ENCODE measurements around the gene RNF41. TPM values are rescaled to one million over a fixed set of nuclear protein-coding genes. Genes with fewer than 3 reads are reported as not detected.

The RNF41 gene
- total and polyA plus RNA-seq, 2 of the 13 experiments (the other 11 are each of a cell fraction or from before 2014, with no cell fraction given): 27.1 to 39.4 TPM

GRCh38 chr12:56252649-56253048 is 30.9 kb upstream of the RNF41 start:
- ChIA-PET CTCF (ENCODE audit: low intra/inter-chr PET ratio, low total read pairs) (no interaction called here), POLR2A (interaction anchor here (1.4 kb wide), 1 partner anchor 21 kb away, joined by 4 read pairs; no protein-coding TSS in a partner anchor)
- Histone ChIP-seq H4K20me1 (ENCODE audit: insufficient read depth, low read length) (no peaks in the 10 kb centered on the region), H3K27me3 (ENCODE audit: control insufficient read depth in 1 of 2, insufficient read depth in 2 of 2, low read length in 2 of 2) (no peaks in the 10 kb centered on the region), H3K36me3 (replicated peaks in 1 of 2; ENCODE audit: control insufficient read depth in 1 of 2, insufficient read depth in 2 of 2, low read length in 2 of 2) (peaks cover 31 to 55% of the 10 kb centered on the region in 2 experiments), H3K9me3 (ENCODE audit: low read length) (no peaks in the 10 kb centered on the region), H3K4me3 (replicated peaks in 1 of 3; ENCODE audit: insufficient read depth in 1 of 3, low read depth in 2 of 3, low read length in 3 of 3) (no peak overlapping the region), H3K4me1 (ENCODE audit: insufficient read depth, low read length) (peaks cover 17% of the 10 kb centered on the region), H3K9ac (ENCODE audit: insufficient read depth, low read depth, low read length) (no peak overlapping the region), H3K4me2 (ENCODE audit: low read depth, low read length) (no peak overlapping the region), H3K79me2 (ENCODE audit: insufficient read depth, low read length) (peaks cover 10% of the 10 kb centered on the region), H3K27ac (ENCODE audit: extremely low read length, insufficient read depth, low read length) (no peak overlapping the region), H2AFZ (ENCODE audit: low read length) (no peak overlapping the region)
- intact Hi-C loops (cut with micrococcal nuclease; ENCODE audit: unreplicated experiment): no loop called here
- 90% methylated on average over 3 of the region's 3 CpGs for WGBS (ENCODE audit: low lambda C conversion rate)
- BruUV-seq (replicated peaks): no TSS peak
- FAIRE-seq (no peak), ATAC-seq (no peak), DNase-seq (ENCODE audit: low spot score) (no peak)
- TF ChIP-seq MNT (IDR thresholded peaks at IDR 0.05) (peak; percentile 51; the same call in 1 of the 2 replicates), MTF1 (CRISPR knock-in tag; IDR thresholded peaks at IDR 0.05) (no peak)
- in situ Hi-C loops (cut with HindIII; ENCODE audit: extremely low pct_ligation_motif_present, low pct_unique_long_range_greater_than_20kb): no loop called here

GRCh38 chr12:56248711-56249110 is 27.0 kb upstream of the RNF41 start:
- H4K20me1 ChIP-seq (ENCODE audit: insufficient read depth, low read length): no peaks in the 10 kb centered on the region
- H3K36me3 ChIP-seq (replicated peaks in 1 of 2; ENCODE audit: control insufficient read depth in 1 of 2, insufficient read depth in 2 of 2, low read length in 2 of 2): peaks cover 36 to 66% of the 10 kb centered on the region in 2 experiments
- H3K4me2 ChIP-seq (ENCODE audit: low read depth, low read length): no peak overlapping the region
- no peak overlapping the region for H2AFZ ChIP-seq (ENCODE audit: low read length)
- no peaks in the 10 kb centered on the region for H3K27me3 ChIP-seq (ENCODE audit: control insufficient read depth in 1 of 2, insufficient read depth in 2 of 2, low read length in 2 of 2)
- no peaks in the 10 kb centered on the region for H3K9me3 ChIP-seq (ENCODE audit: low read length)
- DNase-seq (ENCODE audit: low spot score) (no peak), ATAC-seq (no peak), FAIRE-seq (no peak)
- H3K27ac ChIP-seq (ENCODE audit: extremely low read length, insufficient read depth, low read length): no peak overlapping the region
- H3K4me1 ChIP-seq (ENCODE audit: insufficient read depth, low read length): peaks cover 8% of the 10 kb centered on the region
- ChIA-PET POLR2A (no interaction called here), CTCF (ENCODE audit: low intra/inter-chr PET ratio, low total read pairs) (no interaction called here)
- WGBS (ENCODE audit: low lambda C conversion rate): 75% methylated on average over 3 of the region's 8 CpGs
- BruUV-seq (replicated peaks): no TSS peak
- H3K4me3 ChIP-seq (replicated peaks in 1 of 3; ENCODE audit: insufficient read depth in 1 of 3, low read depth in 2 of 3, low read length in 3 of 3): no peak overlapping the region
- intact Hi-C loops (cut with micrococcal nuclease; ENCODE audit: unreplicated experiment): no loop called here
- no peaks in the 10 kb centered on the region for H3K79me2 ChIP-seq (ENCODE audit: insufficient read depth, low read length)
- in situ Hi-C loops (cut with HindIII; ENCODE audit: extremely low pct_ligation_motif_present, low pct_unique_long_range_greater_than_20kb): no loop called here
- H3K9ac ChIP-seq (ENCODE audit: insufficient read depth, low read depth, low read length): no peak overlapping the region
- TF ChIP-seq PLSCR1 (CRISPR knock-in tag; IDR thresholded peaks at IDR 0.05; ENCODE audit: borderline replicate concordance) (no peak), NONO (IDR thresholded peaks at IDR 0.05) (no peak), NONO (CRISPR knock-in tag; conservative IDR thresholded peaks at IDR 0.05) (no peak), ZMAT3 (CRISPR knock-in tag; conservative IDR thresholded peaks at IDR 0.05) (no peak), RXRA (CRISPR knock-in tag; IDR thresholded peaks at IDR 0.05) (no peak), PAX8 (CRISPR knock-in tag; IDR thresholded peaks at IDR 0.05; ENCODE audit: borderline replicate concordance) (no peak), ZNF569 (CRISPR knock-in tag; IDR thresholded peaks at IDR 0.05; ENCODE audit: borderline replicate concordance) (no peak), SCMH1 (CRISPR knock-in tag; IDR thresholded peaks at IDR 0.05; ENCODE audit: borderline replicate concordance) (no peak), PRPF4 (IDR thresholded peaks at IDR 0.05; ENCODE audit: low read depth, low read length, poor library complexity, severe bottlenecking) (no peak), ZNF230 (CRISPR knock-in tag; IDR thresholded peaks at IDR 0.05) (no peak), ZFP82 (CRISPR knock-in tag; IDR thresholded peaks at IDR 0.05; ENCODE audit: borderline replicate concordance) (no peak), ETV5 (CRISPR knock-in tag; IDR thresholded peaks at IDR 0.05; ENCODE audit: borderline replicate concordance) (no peak), ZNF446 (CRISPR knock-in tag; IDR thresholded peaks at IDR 0.05) (no peak), ZSCAN9 (CRISPR knock-in tag; IDR thresholded peaks at IDR 0.05; ENCODE audit: borderline replicate concordance) (no peak), ZBTB26 (CRISPR knock-in tag; IDR thresholded peaks at IDR 0.05; ENCODE audit: borderline replicate concordance) (no peak)

All from HepG2 (cell line).